ENCODE measurements around the gene SERPINB8.

SERPINB8 gene

GRCh38 chr18:63947051-63947790, 22.7 kb upstream of the SERPINB8 start:
- peaks cover 28% of the 10 kb centered on the region for H3K27me3 ChIP-seq (ENCODE audit: insufficient read depth, low read length)
- no peak overlapping the region for H3K27ac ChIP-seq (ENCODE audit: low read length)
- H3K36me3 ChIP-seq (ENCODE audit: insufficient read depth, low read depth, low read length): no peaks in the 10 kb centered on the region
- no peak overlapping the region for H3K9ac ChIP-seq (ENCODE audit: low read depth, low read length)
- H3K4me1 ChIP-seq (ENCODE audit: insufficient read depth, low read length): peaks cover 7% of the 10 kb centered on the region; the same call in 1 of the 2 replicates
- no peak overlapping the region for H3K4me3 ChIP-seq (ENCODE audit: low read length)
- no peaks in the 10 kb centered on the region for H3K9me3 ChIP-seq (ENCODE audit: insufficient read depth, low read depth, low read length)

GRCh38 chr18:63949068-63949737, 20.7 kb upstream of the SERPINB8 start, which contains the start of gene HMSD:
Gene HMSD, plus strand, starts transcription at chr18:63949301. Its CDS starts 4,155 bp downstream, at chr18:63953456.
- H3K27ac ChIP-seq (ENCODE audit: low read length): peak within 1 kb of the TSS; percentile 42
- H3K36me3 ChIP-seq (ENCODE audit: insufficient read depth, low read depth, low read length): no peaks in the 10 kb centered on the region
- peak within 1 kb of the TSS; percentile 77; the same call in 1 of the 2 replicates for H3K9ac ChIP-seq (ENCODE audit: low read depth, low read length)
- H3K9me3 ChIP-seq (ENCODE audit: insufficient read depth, low read depth, low read length): no peaks in the 10 kb centered on the region
- H3K4me3 ChIP-seq (ENCODE audit: low read length): peak within 1 kb of the TSS; percentile 81
- H3K27me3 ChIP-seq (ENCODE audit: insufficient read depth, low read length): peaks cover 28% of the 10 kb centered on the region
- H3K4me1 ChIP-seq (ENCODE audit: insufficient read depth, low read length): peaks cover 7% of the 10 kb centered on the region; the same call in 1 of the 2 replicates

GRCh38 chr18:63951302-63951705, 18.6 kb upstream of the SERPINB8 start:
- Histone ChIP-seq H3K4me1 (ENCODE audit: insufficient read depth, low read length) (peaks cover 7% of the 10 kb centered on the region; the same call in 1 of the 2 replicates), H3K27ac (ENCODE audit: low read length) (no peak overlapping the region), H3K9me3 (ENCODE audit: insufficient read depth, low read depth, low read length) (no peaks in the 10 kb centered on the region), H3K4me3 (ENCODE audit: low read length) (no peak overlapping the region), H3K9ac (ENCODE audit: low read depth, low read length) (no peak overlapping the region), H3K36me3 (ENCODE audit: insufficient read depth, low read depth, low read length) (no peaks in the 10 kb centered on the region), H3K27me3 (ENCODE audit: insufficient read depth, low read length) (peaks cover 28% of the 10 kb centered on the region)

- Histone ChIP-seq H3K27me3 (ENCODE audit: insufficient read depth, low read length) (peaks cover 9% of the 10 kb centered on the region), H3K9ac (ENCODE audit: low read depth, low read length) (no peak overlapping the region), H3K36me3 (ENCODE audit: insufficient read depth, low read depth, low read length) (no peaks in the 10 kb centered on the region), H3K4me1 (ENCODE audit: insufficient read depth, low read length) (peaks cover under 1% of the 10 kb centered on the region; the same call in 1 of the 2 replicates), H3K4me3 (ENCODE audit: low read length) (no peak overlapping the region), H3K9me3 (ENCODE audit: insufficient read depth, low read depth, low read length) (no peaks in the 10 kb centered on the region), H3K27ac (ENCODE audit: low read length) (no peak overlapping the region)
These were observed 16.1 kb upstream of the SERPINB8 start for GRCh38 chr18:63953811-63954210.

- Histone ChIP-seq H3K9me3 (ENCODE audit: insufficient read depth, low read depth, low read length) (no peaks in the 10 kb centered on the region), H3K9ac (ENCODE audit: low read depth, low read length) (no peak overlapping the region), H3K27ac (ENCODE audit: low read length) (no peak overlapping the region), H3K36me3 (ENCODE audit: insufficient read depth, low read depth, low read length) (no peaks in the 10 kb centered on the region), H3K4me3 (ENCODE audit: low read length) (no peak overlapping the region), H3K4me1 (ENCODE audit: insufficient read depth, low read length) (no peaks in the 10 kb centered on the region), H3K27me3 (ENCODE audit: insufficient read depth, low read length) (no peaks in the 10 kb centered on the region; the same call in 1 of the 2 replicates)
These were observed 13.1 kb upstream of the SERPINB8 start for GRCh38 chr18:63956755-63957154.

- Histone ChIP-seq H3K4me3 (ENCODE audit: low read length) (no peak overlapping the region), H3K27me3 (ENCODE audit: insufficient read depth, low read length) (peaks cover 5% of the 10 kb centered on the region; the same call in 1 of the 2 replicates), H3K36me3 (ENCODE audit: insufficient read depth, low read depth, low read length) (no peaks in the 10 kb centered on the region), H3K9me3 (ENCODE audit: insufficient read depth, low read depth, low read length) (no peaks in the 10 kb centered on the region), H3K27ac (ENCODE audit: low read length) (no peak overlapping the region), H3K9ac (ENCODE audit: low read depth, low read length) (no peak overlapping the region), H3K4me1 (ENCODE audit: insufficient read depth, low read length) (no peaks in the 10 kb centered on the region)
These were observed 9.0 kb upstream of the SERPINB8 start for GRCh38 chr18:63960891-63961290.

GRCh38 chr18:63961435-63961980, 8.4 kb upstream of the SERPINB8 start:
- Histone ChIP-seq H3K9ac (ENCODE audit: low read depth, low read length) (no peak overlapping the region), H3K9me3 (ENCODE audit: insufficient read depth, low read depth, low read length) (no peaks in the 10 kb centered on the region), H3K36me3 (ENCODE audit: insufficient read depth, low read depth, low read length) (no peaks in the 10 kb centered on the region), H3K27ac (ENCODE audit: low read length) (no peak overlapping the region), H3K4me1 (ENCODE audit: insufficient read depth, low read length) (no peaks in the 10 kb centered on the region), H3K4me3 (ENCODE audit: low read length) (no peak overlapping the region), H3K27me3 (ENCODE audit: insufficient read depth, low read length) (peaks cover 9% of the 10 kb centered on the region; the same call in 1 of the 2 replicates)

GRCh38 chr18:63962137-63962536, 7.7 kb upstream of the SERPINB8 start:
- H3K4me3 ChIP-seq (ENCODE audit: low read length): no peak overlapping the region
- H3K9me3 ChIP-seq (ENCODE audit: insufficient read depth, low read depth, low read length): no peaks in the 10 kb centered on the region
- no peak overlapping the region for H3K9ac ChIP-seq (ENCODE audit: low read depth, low read length)
- H3K4me1 ChIP-seq (ENCODE audit: insufficient read depth, low read length): no peaks in the 10 kb centered on the region
- H3K27me3 ChIP-seq (ENCODE audit: insufficient read depth, low read length): peaks cover 10% of the 10 kb centered on the region; the same call in 1 of the 2 replicates
- H3K27ac ChIP-seq (ENCODE audit: low read length): no peak overlapping the region
- no peaks in the 10 kb centered on the region for H3K36me3 ChIP-seq (ENCODE audit: insufficient read depth, low read depth, low read length)

- Histone ChIP-seq H3K36me3 (ENCODE audit: insufficient read depth, low read depth, low read length) (no peaks in the 10 kb centered on the region), H3K27me3 (ENCODE audit: insufficient read depth, low read length) (peaks cover 17% of the 10 kb centered on the region; the same call in 1 of the 2 replicates), H3K4me3 (ENCODE audit: low read length) (no peak overlapping the region), H3K9ac (ENCODE audit: low read depth, low read length) (no peak overlapping the region), H3K4me1 (ENCODE audit: insufficient read depth, low read length) (no peaks in the 10 kb centered on the region), H3K27ac (ENCODE audit: low read length) (no peak overlapping the region), H3K9me3 (ENCODE audit: insufficient read depth, low read depth, low read length) (no peaks in the 10 kb centered on the region)
These were observed 6.1 kb upstream of the SERPINB8 start for GRCh38 chr18:63963615-63964256.

GRCh38 chr18:63964908-63965307, 5.0 kb upstream of the SERPINB8 start:
- no peaks in the 10 kb centered on the region for H3K36me3 ChIP-seq (ENCODE audit: insufficient read depth, low read depth, low read length)
- no peaks in the 10 kb centered on the region for H3K9me3 ChIP-seq (ENCODE audit: insufficient read depth, low read depth, low read length)
- no peak overlapping the region for H3K9ac ChIP-seq (ENCODE audit: low read depth, low read length)
- 0 out of 2 replicates have a peak, but pooled peaks cover 7% of the 10 kb centered on the region for H3K4me1 ChIP-seq (ENCODE audit: insufficient read depth, low read length)
- no peak overlapping the region for H3K4me3 ChIP-seq (ENCODE audit: low read length)
- peaks cover 18% of the 10 kb centered on the region; the same call in 1 of the 2 replicates for H3K27me3 ChIP-seq (ENCODE audit: insufficient read depth, low read length)
- no peak overlapping the region for H3K27ac ChIP-seq (ENCODE audit: low read length)

- peaks cover 18% of the 10 kb centered on the region; the same call in 1 of the 2 replicates for H3K27me3 ChIP-seq (ENCODE audit: insufficient read depth, low read length)
- no peak overlapping the region for H3K27ac ChIP-seq (ENCODE audit: low read length)
- no peaks in the 10 kb centered on the region for H3K9me3 ChIP-seq (ENCODE audit: insufficient read depth, low read depth, low read length)
- no peaks in the 10 kb centered on the region for H3K36me3 ChIP-seq (ENCODE audit: insufficient read depth, low read depth, low read length)
- no peak overlapping the region for H3K4me3 ChIP-seq (ENCODE audit: low read length)
- 0 out of 2 replicates have a peak, but pooled peaks cover 7% of the 10 kb centered on the region for H3K4me1 ChIP-seq (ENCODE audit: insufficient read depth, low read length)
- no peak overlapping the region for H3K9ac ChIP-seq (ENCODE audit: low read depth, low read length)
These were observed 4.1 kb upstream of the SERPINB8 start for GRCh38 chr18:63965716-63966330.
